ENCODE measurements around the gene BRD2.

The BRD2 gene

GRCh38 chr6:32973144-32974015 is 5.0 kb downstream of the BRD2 start:
- peak; percentile 62 for DNase-seq

GRCh38 chr6:32974016-32974333 is 5.6 kb downstream of the BRD2 start:
- no peak for DNase-seq

GRCh38 chr6:32974541-32975308 is 6.3 kb downstream of the BRD2 start:
- no peak for DNase-seq

- no peak for DNase-seq
Measured at GRCh38 chr6:32975886-32976285, 7.5 kb downstream of the BRD2 start.

- DNase-seq, result no peak
Measured at GRCh38 chr6:32976334-32977069, 8.1 kb downstream of the BRD2 start.

GRCh38 chr6:32977272-32977952 is 9.0 kb downstream of the BRD2 start:
- DNase-seq, result no peak

GRCh38 chr6:32977953-32978324 is 9.5 kb downstream of the BRD2 start:
- DNase-seq, result no peak

- DNase-seq, result no peak
Measured at GRCh38 chr6:32979720-32980487, 11.5 kb downstream of the BRD2 start.

GRCh38 chr6:32980488-32981038 is 12.2 kb downstream of the BRD2 start:
- DNase-seq, result no peak

GRCh38 chr6:32982084-32982701 is 13.8 kb downstream of the BRD2 start:
- DNase-seq, result no peak

GRCh38 chr6:32982702-32983492 is 14.5 kb downstream of the BRD2 start:
- DNase-seq, result no peak

- DNase-seq, result no peak
Measured at GRCh38 chr6:32983493-32983848, 15.1 kb downstream of the BRD2 start.

GRCh38 chr6:32983964-32984621 is 15.7 kb downstream of the BRD2 start:
- no peak for DNase-seq

- peak; percentile 94 for DNase-seq
Measured at GRCh38 chr6:32984622-32985389, 16.4 kb downstream of the BRD2 start.

- DNase-seq, result no peak
Measured at GRCh38 chr6:32989368-32989767, 21.0 kb downstream of the BRD2 start.

GRCh38 chr6:32991972-32992371 is 23.6 kb downstream of the BRD2 start:
- no peak for DNase-seq

GRCh38 chr6:32993363-32993973 is 25.1 kb downstream of the BRD2 start:
- DNase-seq, result no peak

- DNase-seq, result no peak
Measured at GRCh38 chr6:32995448-32995847, 27.1 kb downstream of the BRD2 start.

GRCh38 chr6:33000055-33000454 is 31.7 kb downstream of the BRD2 start:
- peak; percentile 29 for DNase-seq

All from COR-L47 (cell line).